ENCODE results near the gene GTF2F2. TPM values are rescaled to one million over a fixed set of nuclear protein-coding genes. Genes with fewer than 3 reads are reported as not detected.
A peak's percentile ranks its signal among the peaks of the same experiment; 100 is the strongest.

Gene GTF2F2
- total RNA-seq, 4 donors from 2014 or later = 12.1 to 18.1 (median 14.8) TPM

DNA sequence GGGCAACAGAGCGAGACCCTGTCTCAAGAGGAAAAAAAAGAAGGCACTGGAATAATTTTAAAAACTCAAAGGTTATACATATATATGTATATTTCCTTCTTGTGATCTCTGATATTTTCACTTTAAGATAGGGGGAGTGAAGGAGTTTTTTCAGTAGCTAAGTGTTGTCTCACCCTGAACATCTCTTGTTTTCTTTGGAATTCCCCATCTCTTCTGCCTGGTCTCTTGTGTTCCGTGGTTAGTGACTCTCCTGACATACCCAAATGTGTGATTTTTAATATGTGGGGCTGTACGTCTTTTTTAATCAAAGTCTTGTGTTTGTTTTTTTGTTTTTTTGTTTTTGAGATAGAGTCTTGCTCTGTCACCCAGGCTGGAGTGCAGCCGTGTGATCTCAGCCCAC is 95.9 kb downstream of the GTF2F2 start:
- DNase-seq (ENCODE audit: low spot score) = no peak
- TF ChIP-seq CTCF (IDR thresholded peaks at IDR 0.05) = no peak
- no peak for ATAC-seq (ENCODE audit: low FRiP score)

DNA sequence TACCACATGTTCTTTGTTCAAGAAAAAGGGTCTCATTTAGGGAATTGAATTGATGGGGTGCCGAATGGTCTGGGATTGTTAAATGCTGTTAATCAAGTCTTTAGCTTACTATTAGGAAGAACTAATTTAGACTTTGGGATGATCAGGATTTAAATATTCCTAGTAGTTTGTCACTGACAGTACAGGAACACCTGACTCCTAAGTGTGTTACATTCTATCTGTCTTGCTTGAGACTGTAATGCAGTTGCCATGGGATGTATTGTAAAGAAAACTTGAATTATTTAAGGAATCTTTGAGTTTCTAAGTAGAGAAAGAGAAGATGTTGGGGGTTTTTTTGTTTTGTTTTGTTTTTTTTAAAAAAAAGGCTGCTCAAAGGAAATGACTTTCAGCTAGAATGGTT is 98.4 kb downstream of the GTF2F2 start:
- DNase-seq (ENCODE audit: low spot score) (no peak), ATAC-seq (ENCODE audit: low FRiP score) (no peak)
- no peak for TF ChIP-seq CTCF (IDR thresholded peaks at IDR 0.05)

GRCh38 chr13:45219123-45219891 is 99.0 kb downstream of the GTF2F2 start:
- TF ChIP-seq CTCF (IDR thresholded peaks at IDR 0.05) = no peak
- no peak for DNase-seq (ENCODE audit: low spot score)
- ATAC-seq (ENCODE audit: low FRiP score) = no peak

GRCh38 chr13:45219938-45220375 is 99.6 kb downstream of the GTF2F2 start:
- DNase-seq (ENCODE audit: low spot score) (no peak), ATAC-seq (ENCODE audit: low FRiP score) (peak; percentile 84)
- TF ChIP-seq CTCF (IDR thresholded peaks at IDR 0.05) = no peak

DNA sequence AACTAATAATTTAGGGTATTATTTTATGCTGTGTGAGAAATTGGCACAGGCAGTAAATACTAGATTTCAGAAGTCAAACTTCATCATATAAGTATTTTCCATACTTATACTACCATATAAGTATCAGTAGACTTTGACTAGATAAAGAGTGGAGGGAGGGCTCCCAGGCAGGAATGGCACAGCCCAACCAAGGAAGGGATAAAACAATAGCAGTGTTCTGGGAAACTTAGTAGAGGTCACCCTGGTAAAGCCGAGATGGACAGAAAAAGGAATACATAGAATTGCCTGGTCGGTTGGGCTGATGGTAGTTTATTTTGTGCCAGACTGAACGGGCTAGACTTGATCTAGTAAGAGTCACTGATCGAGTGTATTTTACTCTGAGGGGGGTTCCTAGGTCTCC is 100.1 kb downstream of the GTF2F2 start:
- no peak for TF ChIP-seq CTCF (IDR thresholded peaks at IDR 0.05)
- no peak for DNase-seq (ENCODE audit: low spot score)
- ATAC-seq (ENCODE audit: low FRiP score) = no peak

DNA sequence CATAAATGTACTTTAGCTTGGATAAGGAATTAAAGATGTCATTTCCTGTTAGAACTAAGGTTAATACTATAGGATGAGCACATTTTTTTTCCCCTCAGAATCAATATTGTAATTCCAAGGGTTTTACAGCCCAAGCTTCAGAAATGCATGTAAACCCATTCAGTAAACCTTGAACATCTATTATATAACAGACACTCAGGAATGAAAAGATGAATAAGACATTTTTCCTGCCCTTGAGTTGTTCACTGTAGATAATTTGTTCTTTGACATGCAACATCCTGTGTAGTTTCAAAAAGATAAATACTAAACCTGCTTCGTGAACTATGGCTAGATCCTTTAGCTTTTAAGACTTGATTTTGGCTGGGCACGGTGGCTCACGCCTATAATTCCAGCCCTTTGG is 102.2 kb downstream of the GTF2F2 start:
- TF ChIP-seq CTCF (IDR thresholded peaks at IDR 0.05) = no peak
- DNase-seq (ENCODE audit: low spot score) (no peak), ATAC-seq (ENCODE audit: low FRiP score) (no peak)

GRCh38 chr13:45222919-45223318 is 102.6 kb downstream of the GTF2F2 start:
- no peak for TF ChIP-seq CTCF (IDR thresholded peaks at IDR 0.05)
- ATAC-seq (ENCODE audit: low FRiP score) (no peak), DNase-seq (ENCODE audit: low spot score) (no peak)

All from omental fat pad (tissue), 4 donors.